Activated CD8-positive, alpha-beta T cell treated with anti-CD3 and anti-CD28 coated beads for 36 hours (primary cell): ENCODE measurements around the gene C11orf16. TPM values are rescaled to one million over a fixed set of nuclear protein-coding genes. Genes with fewer than 3 reads are reported as not detected.

Source experiments
- ATAC-seq: fragments of 200-7000 bp; cut with Tn5 transposase; one replicate; pipeline ENCODE4 v1.10.0; 2021; ENCODE audit warnings: mild to moderate bottlenecking, moderate library complexity
- CTCF ChIA-PET: fragments of 350-600 bp; sonication (Branson Sonifier 250); formaldehyde crosslinking; loops from one replicate; lab custom pipeline; 2021; ENCODE audit warnings: antibody characterized with exemption; lab: Charles Lee
- POLR2A ChIA-PET: fragments of 350-600 bp; sonication (Branson Sonifier 250); formaldehyde crosslinking; loops from one replicate; lab custom pipeline; 2021; ENCODE audit warnings: antibody characterized with exemption; lab: Charles Lee
- DNase-seq: peaks from one replicate; pipeline ENCODE4 v3.0.0-alpha.2; 2020
- H3K27ac Mint-ChIP-seq: one replicate; pipeline ENCODE4 v1.8.0; 2021; ENCODE audit warnings: mild to moderate bottlenecking, mixed read lengths
- H3K27me3 Mint-ChIP-seq: one replicate; pipeline ENCODE4 v1.8.0; 2021; ENCODE audit warnings: mixed read lengths
- H3K36me3 Mint-ChIP-seq: one replicate; pipeline ENCODE4 v1.8.0; 2021; ENCODE audit warnings: low read depth, mixed read lengths
- H3K4me1 Mint-ChIP-seq: one replicate; pipeline ENCODE4 v1.8.0; 2021; ENCODE audit warnings: low read depth, mixed read lengths
- H3K4me3 Mint-ChIP-seq: one replicate; pipeline ENCODE4 v1.8.0; 2021; ENCODE audit warnings: mild to moderate bottlenecking, moderate library complexity, mixed read lengths
- H3K9me3 Mint-ChIP-seq: one replicate; pipeline ENCODE4 v1.8.0; 2021; ENCODE audit warnings: mixed read lengths
- intact Hi-C: fragments of 100-400 bp; cut with micrococcal nuclease; formaldehyde crosslinking; loops from one replicate; pipeline ENCODE4 v1.10.0; 2022
- total RNA-seq, 2 experiments: library from RNA; stranded (reverse); gene quantifications; one replicate each; pipeline ENCODE4 v1.2.3, GENCODE V29; 2021
- TF ChIP-seq, protein P1 (sequence below): fragments of 200-600 bp; IDR thresholded peaks from one replicate; pipeline ENCODE4 v1.8.0; 2022; ENCODE audit warnings: antibody characterized with exemption, mild to moderate bottlenecking

The C11orf16 gene
- total RNA-seq, 2 experiments from 2014 or later: not detected

DNA sequence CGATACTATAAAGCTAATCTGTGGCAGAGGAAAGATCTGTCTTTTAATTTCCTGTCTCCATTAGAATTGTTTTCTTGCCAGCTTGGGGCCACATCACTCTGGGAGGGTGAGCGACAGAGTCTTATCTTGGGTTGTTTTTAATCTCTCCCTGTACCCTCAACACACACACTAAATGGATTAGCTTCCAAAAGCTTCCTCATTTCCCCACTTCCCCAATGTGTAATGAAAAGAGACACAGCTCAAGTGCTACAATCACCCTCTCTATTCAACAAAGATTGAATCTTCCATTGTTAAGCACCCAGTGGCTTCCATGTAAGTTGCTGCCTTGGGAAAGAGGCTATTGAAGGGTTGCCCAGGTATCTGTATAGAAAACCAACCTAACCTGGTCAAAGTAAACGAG lies 16.1 kb upstream of the C11orf16 start:
- intact Hi-C loops: no loop called here
- ChIA-PET POLR2A (no interaction called here), CTCF (interaction anchor here (0.9 to 4.2 kb wide), 4 partner anchors 12 to 189 kb away, joined by 3 to 33 read pairs (median 4); no protein-coding TSS in a partner anchor)
- Mint-ChIP-seq H3K36me3 (peaks cover 32% of the 10 kb centered on the region), H3K27ac (no peak overlapping the region), H3K4me3 (no peak overlapping the region), H3K27me3 (peaks cover 1% of the 10 kb centered on the region), H3K4me1 (no peaks in the 10 kb centered on the region), H3K9me3 (no peaks in the 10 kb centered on the region)
- DNase-seq (no peak), ATAC-seq (no peak)
- TF ChIP-seq, protein P1, sequence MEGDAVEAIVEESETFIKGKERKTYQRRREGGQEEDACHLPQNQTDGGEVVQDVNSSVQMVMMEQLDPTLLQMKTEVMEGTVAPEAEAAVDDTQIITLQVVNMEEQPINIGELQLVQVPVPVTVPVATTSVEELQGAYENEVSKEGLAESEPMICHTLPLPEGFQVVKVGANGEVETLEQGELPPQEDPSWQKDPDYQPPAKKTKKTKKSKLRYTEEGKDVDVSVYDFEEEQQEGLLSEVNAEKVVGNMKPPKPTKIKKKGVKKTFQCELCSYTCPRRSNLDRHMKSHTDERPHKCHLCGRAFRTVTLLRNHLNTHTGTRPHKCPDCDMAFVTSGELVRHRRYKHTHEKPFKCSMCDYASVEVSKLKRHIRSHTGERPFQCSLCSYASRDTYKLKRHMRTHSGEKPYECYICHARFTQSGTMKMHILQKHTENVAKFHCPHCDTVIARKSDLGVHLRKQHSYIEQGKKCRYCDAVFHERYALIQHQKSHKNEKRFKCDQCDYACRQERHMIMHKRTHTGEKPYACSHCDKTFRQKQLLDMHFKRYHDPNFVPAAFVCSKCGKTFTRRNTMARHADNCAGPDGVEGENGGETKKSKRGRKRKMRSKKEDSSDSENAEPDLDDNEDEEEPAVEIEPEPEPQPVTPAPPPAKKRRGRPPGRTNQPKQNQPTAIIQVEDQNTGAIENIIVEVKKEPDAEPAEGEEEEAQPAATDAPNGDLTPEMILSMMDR: no peak

DNA sequence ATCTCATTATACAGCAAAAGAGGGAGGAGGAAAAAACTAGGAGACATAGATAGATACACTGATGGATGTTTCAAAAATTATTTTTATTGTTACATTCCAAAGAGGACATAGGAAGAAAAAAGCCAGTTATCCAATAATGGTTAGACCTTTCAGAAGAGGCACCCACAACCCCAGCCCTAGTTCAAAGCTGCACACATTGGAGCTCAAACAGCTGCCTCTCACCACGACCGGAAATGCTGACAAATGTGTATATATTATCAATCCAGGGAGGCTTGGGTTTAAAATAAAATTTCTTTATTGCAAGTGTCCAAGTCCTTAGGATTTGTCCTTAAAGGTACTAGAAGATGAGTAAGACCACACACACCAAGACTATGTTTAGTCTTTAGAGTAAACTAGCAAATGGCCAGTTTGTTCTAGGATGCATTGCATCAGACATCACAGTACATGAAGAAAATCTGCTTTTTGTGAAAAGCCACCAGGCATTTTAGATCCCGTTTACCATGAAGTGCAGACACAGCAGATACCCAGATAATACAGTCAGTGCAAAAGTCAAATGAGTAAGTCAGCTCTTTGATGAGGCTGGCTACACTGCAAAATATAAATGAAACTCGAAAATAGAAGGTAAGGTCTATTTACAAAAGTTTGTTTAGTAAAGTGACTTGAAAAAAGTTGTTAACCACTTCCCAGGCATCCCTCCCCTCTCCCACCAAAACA lies 14.6 kb upstream of the C11orf16 start:
- POLR2A ChIA-PET: no interaction called here
- Mint-ChIP-seq H3K4me3 (no peak overlapping the region), H3K27ac (no peak overlapping the region), H3K27me3 (peaks cover 1% of the 10 kb centered on the region), H3K9me3 (no peaks in the 10 kb centered on the region), H3K36me3 (peaks cover 26% of the 10 kb centered on the region), H3K4me1 (no peaks in the 10 kb centered on the region)
- intact Hi-C loops: no loop called here
- ATAC-seq: no peak
- TF ChIP-seq, protein P1: no peak
- no peak for DNase-seq
- CTCF ChIA-PET: interaction anchor here (0.9 to 4.2 kb wide), 5 partner anchors 10 to 191 kb away, joined by 3 to 33 read pairs (median 3); no protein-coding TSS in a partner anchor

DNA sequence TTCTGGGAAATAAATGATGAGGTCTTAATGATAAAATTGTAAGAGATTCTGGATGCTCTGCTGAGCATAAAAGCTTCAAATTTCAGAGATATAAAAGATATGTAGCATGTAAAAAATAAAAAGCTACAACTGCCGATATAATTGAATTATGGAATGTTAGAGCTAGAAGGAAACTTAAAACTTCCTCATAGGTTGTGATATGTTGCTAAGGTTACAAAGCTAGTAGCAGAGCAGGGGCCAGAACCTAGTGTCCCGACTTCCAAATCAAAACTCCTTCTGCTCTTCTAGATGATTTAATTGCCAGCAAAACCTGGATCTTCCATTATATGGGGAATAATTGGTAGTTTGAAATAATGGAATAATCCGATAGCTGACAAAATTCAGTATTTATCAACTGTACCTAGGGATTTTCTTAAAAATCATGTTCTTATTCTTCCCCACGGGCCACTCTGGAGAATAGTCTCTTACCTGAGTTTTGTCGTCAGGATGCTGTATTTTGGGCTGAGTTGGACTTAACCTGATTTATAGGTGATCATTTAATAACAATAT lies 9.8 kb upstream of the C11orf16 start, which contains the start of gene ASCL3:
ASCL3 (minus strand) TSS at position 499 of the 549 bp plus-strand sequence. CDS start 4,855 bp downstream, outside the sequence.
- H3K27ac Mint-ChIP-seq: no peak within 1 kb of the TSS
- ChIA-PET POLR2A (no interaction called here), CTCF (interaction anchor here (0.8 to 1.3 kb wide), 4 partner anchors 17 to 153 kb away, joined by 3 to 4 read pairs (median 3); no protein-coding TSS in a partner anchor)
- H3K4me3 Mint-ChIP-seq: no peak within 1 kb of the TSS
- intact Hi-C loops: no loop called here
- no peaks in the 10 kb centered on the region for H3K4me1 Mint-ChIP-seq
- TF ChIP-seq, protein P1: no peak
- peaks cover 7% of the 10 kb centered on the region for H3K36me3 Mint-ChIP-seq
- H3K27me3 Mint-ChIP-seq: peaks cover 5% of the 10 kb centered on the region
- H3K9me3 Mint-ChIP-seq: no peaks in the 10 kb centered on the region
- ATAC-seq: no peak
- DNase-seq: no peak

DNA sequence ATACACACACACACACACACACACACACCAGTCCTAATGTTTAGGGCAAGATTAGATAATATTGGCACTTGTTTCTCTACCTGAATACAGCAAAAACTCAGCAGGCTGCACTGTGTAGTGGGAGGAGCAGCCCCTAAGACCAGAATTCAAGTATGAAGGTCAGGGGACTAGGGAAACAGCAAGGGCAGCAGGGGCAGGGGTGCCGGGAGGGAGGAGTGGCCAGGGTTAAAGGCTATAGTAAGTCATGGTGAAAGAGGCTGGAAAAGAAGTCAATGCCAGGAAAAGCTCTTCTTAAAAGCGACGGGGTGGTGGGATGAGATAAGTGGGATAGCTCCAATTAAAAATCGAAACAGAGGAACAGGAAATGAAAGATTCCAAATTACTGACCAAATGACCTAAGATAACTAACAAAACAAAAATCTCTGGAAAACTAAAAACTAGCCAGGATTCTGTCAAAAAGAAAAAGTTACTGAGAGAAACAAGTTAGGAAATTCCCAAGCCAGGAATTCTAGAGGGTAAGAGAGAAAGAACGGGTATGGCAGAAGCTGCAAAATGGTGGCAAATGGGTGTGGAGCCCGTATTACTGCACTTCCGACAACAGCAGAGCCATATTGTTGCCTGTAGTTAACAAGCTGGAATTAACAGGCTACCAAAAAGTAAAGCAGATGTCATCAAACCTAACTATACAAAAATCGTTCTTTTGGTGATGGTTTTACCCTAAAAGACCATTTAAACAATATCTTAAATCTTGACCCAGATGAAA lies 8.8 kb upstream of the C11orf16 start:
- Mint-ChIP-seq H3K4me1 (peaks cover 3% of the 10 kb centered on the region), H3K9me3 (no peaks in the 10 kb centered on the region), H3K27ac (no peak overlapping the region), H3K36me3 (no peaks in the 10 kb centered on the region), H3K4me3 (no peak overlapping the region), H3K27me3 (peaks cover 5% of the 10 kb centered on the region)
- ChIA-PET CTCF (no interaction called here), POLR2A (no interaction called here)
- intact Hi-C loops: no loop called here
- ATAC-seq: no peak
- TF ChIP-seq, protein P1: no peak
- DNase-seq: no peak
